Smooth muscle cell (in vitro differentiated cells): Measurements from ENCODE around the gene SLC9A5. TPM values are rescaled to one million over a fixed set of nuclear protein-coding genes. Genes with fewer than 3 reads are reported as not detected.

Experiments used
- DNase-seq: peaks from one replicate; lab custom pipeline; 2025; ENCODE audit not compliant: unreplicated experiment; lab: John Stamatoyannopoulos, UW
- H2AFZ ChIP-seq: fragments of 200-600 bp; sonication (generic); 2 replicates; pipeline ENCODE4 v1.6.0; 2016; ENCODE audit warnings: antibody characterized with exemption, low read depth, mild to moderate bottlenecking
- H3F3A ChIP-seq: fragments of 200-600 bp; sonication (generic); 2 replicates; pipeline ENCODE4 v1.6.0; 2017; ENCODE audit warnings: antibody characterized with exemption, low read depth
- H3K27ac ChIP-seq: fragments of 200-600 bp; sonication (generic); 2 replicates; pipeline ENCODE4 v1.5.1; 2016; ENCODE audit warnings: low read depth, mild to moderate bottlenecking
- H3K27me3 ChIP-seq: fragments of 200-600 bp; sonication (generic); 2 replicates; pipeline ENCODE4 v1.6.1; 2016; ENCODE audit warnings: low read depth, mild to moderate bottlenecking
- H3K36me3 ChIP-seq: fragments of 200-600 bp; sonication (generic); 2 replicates; pipeline ENCODE4 v1.5.1; 2016; ENCODE audit warnings: low read depth
- H3K4me1 ChIP-seq: fragments of 200-600 bp; sonication (generic); 2 replicates; pipeline ENCODE4 v1.5.1; 2016; ENCODE audit warnings: low read depth
- H3K4me2 ChIP-seq: fragments of 200-600 bp; sonication (generic); 2 replicates; pipeline ENCODE4 v1.6.0; 2016; ENCODE audit warnings: mild to moderate bottlenecking
- H3K4me3 ChIP-seq: fragments of 200-600 bp; sonication (generic); 2 replicates; pipeline ENCODE4 v1.5.1; 2016; ENCODE audit warnings: mild to moderate bottlenecking
- H3K79me2 ChIP-seq: fragments of 200-600 bp; sonication (generic); 2 replicates; pipeline ENCODE4 v1.6.0; 2016; ENCODE audit warnings: low read depth, mild to moderate bottlenecking
- H3K9ac ChIP-seq: fragments of 200-600 bp; sonication (generic); 2 replicates; pipeline ENCODE4 v1.6.0; 2016; ENCODE audit warnings: low read depth
- H3K9me3 ChIP-seq: fragments of 200-600 bp; sonication (generic); replicated peaks from 2 replicates; pipeline ENCODE4 v1.5.1; 2016; ENCODE audit warnings: low read depth
- H4K20me1 ChIP-seq: fragments of 200-600 bp; sonication (generic); 2 replicates; pipeline ENCODE4 v1.6.0; 2016; ENCODE audit warnings: low read depth
- CTCF ChIP-seq: fragments of 200-600 bp; sonication (generic); IDR thresholded peaks from 2 replicates; pipeline ENCODE4 v1.5.1; 2017; ENCODE audit warnings: borderline replicate concordance, mild to moderate bottlenecking, antibody characterized with exemption; ENCODE audit not compliant: insufficient read depth, poor library complexity, severe bottlenecking
- WGBS: methylation state at CpG from one replicate; pipeline ENCODE4 v1.1.7; 2016; ENCODE audit warnings: low lambda C conversion rate; 5-methylcytosine and 5-hydroxymethylcytosine counted together
- polyA plus RNA-seq: library from polyadenylated mRNA; unstranded; fragments of >200 nt; fragmentation: Nextera tagmentation; extraction: Ambion mirVana; gene quantifications from 2 replicates; pipeline ENCODE4 v1.2.1, GENCODE V29; 2016
- total RNA-seq: library from RNA; depleted of rRNA; stranded (reverse); fragments of >200 nt; gene quantifications from 2 replicates; pipeline ENCODE4 v1.2.3, GENCODE V29; 2014

Gene SLC9A5
- total and polyA plus RNA-seq, 2 experiments from 2014 or later: 2.1 to 9.1 TPM

- Histone ChIP-seq H3K27me3 (no peaks in the 10 kb centered on the region), H3K79me2 (peaks cover 21% of the 10 kb centered on the region), H3F3A (no peaks in the 10 kb centered on the region), H2AFZ (peak overlapping the region; percentile 29), H3K36me3 (no peaks in the 10 kb centered on the region), H3K9ac (peak overlapping the region; percentile 92), H3K4me2 (peak overlapping the region; percentile 97), H3K4me1 (peaks cover 10% of the 10 kb centered on the region), H4K20me1 (no peaks in the 10 kb centered on the region), H3K9me3 (no peaks in the 10 kb centered on the region), H3K4me3 (peak overlapping the region; percentile 80), H3K27ac (peak overlapping the region; percentile 60)
- TF ChIP-seq CTCF: no peak
- WGBS: 36% methylated on average over 12 of the region's 12 CpGs
- DNase-seq: no peak
Observed at GRCh38 chr16:67227567-67227921, 21.2 kb upstream of the SLC9A5 start.

- DNase-seq: no peak
- WGBS: 97% methylated on average over 9 of the region's 9 CpGs
- Histone ChIP-seq H2AFZ (no peak overlapping the region), H3K9ac (peak overlapping the region; percentile 92), H4K20me1 (no peaks in the 10 kb centered on the region), H3K27me3 (no peaks in the 10 kb centered on the region), H3K4me1 (peaks cover 10% of the 10 kb centered on the region), H3K4me3 (peak overlapping the region; percentile 80), H3K79me2 (peaks cover 21% of the 10 kb centered on the region), H3K36me3 (no peaks in the 10 kb centered on the region), H3K4me2 (peak overlapping the region; percentile 97), H3F3A (no peaks in the 10 kb centered on the region), H3K9me3 (no peaks in the 10 kb centered on the region), H3K27ac (peak overlapping the region; percentile 60)
- no peak for TF ChIP-seq CTCF
Observed at GRCh38 chr16:67228034-67228785, 20.6 kb upstream of the SLC9A5 start.

- no peaks in the 10 kb centered on the region for H3F3A ChIP-seq
- no peak overlapping the region for H3K4me2 ChIP-seq
- H3K4me3 ChIP-seq: no peak overlapping the region
- H3K9me3 ChIP-seq: no peaks in the 10 kb centered on the region
- no peaks in the 10 kb centered on the region for H3K27me3 ChIP-seq
- H4K20me1 ChIP-seq: no peaks in the 10 kb centered on the region
- H3K27ac ChIP-seq: no peak overlapping the region
- H3K36me3 ChIP-seq: no peaks in the 10 kb centered on the region
- no peak overlapping the region for H2AFZ ChIP-seq
- H3K79me2 ChIP-seq: peaks cover 21% of the 10 kb centered on the region
- H3K9ac ChIP-seq: no peak overlapping the region
- no peak for DNase-seq
- TF ChIP-seq CTCF: no peak
- WGBS: 96% methylated on average over 9 of the region's 9 CpGs
- peaks cover 10% of the 10 kb centered on the region for H3K4me1 ChIP-seq
Observed at GRCh38 chr16:67228905-67229304, 19.9 kb upstream of the SLC9A5 start.
